ENCODE results near the gene BTBD17. TPM values are rescaled to one million over a fixed set of nuclear protein-coding genes. Genes with fewer than 3 reads are reported as not detected.

The BTBD17 gene
- polyA plus RNA-seq, 3 donors: not detected

DNA sequence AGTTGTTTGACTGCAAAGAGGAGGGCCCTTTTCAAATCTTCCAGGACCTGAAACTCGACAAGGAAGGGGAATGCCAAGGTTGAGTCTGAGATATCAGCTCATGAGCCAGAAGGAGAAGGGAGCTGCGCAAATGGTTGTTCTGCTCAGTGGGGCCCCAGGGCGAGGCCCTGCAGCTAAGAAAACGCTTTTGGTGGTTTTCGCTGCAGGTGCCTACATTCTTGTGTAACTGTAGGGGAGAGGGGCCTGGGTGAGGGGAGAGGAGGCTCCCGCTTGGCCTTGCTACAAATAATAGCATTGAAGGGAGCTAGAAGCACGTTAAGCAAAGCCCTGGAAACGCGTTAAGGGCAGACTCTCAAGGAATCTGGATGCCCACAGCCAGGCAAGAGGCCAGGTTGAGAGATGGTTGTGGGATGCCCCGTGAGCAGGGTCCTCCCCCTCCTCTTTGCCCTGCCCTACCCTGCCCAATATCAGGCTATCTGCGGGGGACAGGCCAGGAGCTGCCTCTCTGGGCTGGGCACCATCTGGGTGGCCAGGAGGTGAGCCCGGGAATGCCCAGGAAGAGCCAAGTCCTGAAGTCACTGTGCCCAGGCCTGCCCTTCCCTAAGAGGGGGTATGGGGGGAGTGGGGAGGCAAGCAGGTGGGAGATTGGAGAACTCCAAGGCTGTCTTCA is 27.6 kb upstream of the BTBD17 start:
- H3K27ac Mint-ChIP-seq: no peak overlapping the region
- Histone ChIP-seq H3K27ac (ENCODE audit: low read depth in 1 of 2, low read length in 2 of 2) (no peak overlapping the region), H4K20me1 (ENCODE audit: insufficient read depth, low read length) (no peaks in the 10 kb centered on the region), H3K27me3 (ENCODE audit: control insufficient read depth in 2 of 2, insufficient read depth in 2 of 2, low read length in 2 of 2) (no peaks in the 10 kb centered on the region), H3K9ac (ENCODE audit: insufficient read depth, low read length, poor library complexity, severe bottlenecking) (no peak overlapping the region), H3K4me3 (replicated peaks in 1 of 3; ENCODE audit: low read depth in 2 of 3, low read length in 3 of 3) (no peak overlapping the region), H2AFZ (ENCODE audit: insufficient read depth, low read depth, low read length, poor library complexity, severe bottlenecking) (no peak overlapping the region), H3K4me2 (replicated peaks; ENCODE audit: extremely low read depth, low read length, poor library complexity, severe bottlenecking) (no peak overlapping the region), H3K9me3 (replicated peaks in 1 of 2; ENCODE audit: control insufficient read depth in 1 of 2, insufficient read depth in 1 of 2, low read length in 2 of 2) (peaks cover 0 to 11% of the 10 kb centered on the region in 2 donors), H3K36me3 (replicated peaks in 1 of 2; ENCODE audit: control insufficient read depth in 1 of 2, insufficient read depth in 2 of 2, low read length in 2 of 2) (no peaks in the 10 kb centered on the region), H3K4me1 (ENCODE audit: control insufficient read depth in 1 of 2, insufficient read depth in 2 of 2, low read length in 2 of 2) (peaks cover 15 to 31% of the 10 kb centered on the region in 2 donors), H3K79me2 (ENCODE audit: insufficient read depth, low read length) (no peaks in the 10 kb centered on the region)
- intact Hi-C loops (cut with micrococcal nuclease): loop anchor here in 1 of 2 donors (5.0 kb wide), 1 partner anchor 33 kb away; no protein-coding TSS in a partner anchor
- peaks cover 3 to 14% (median 9%) of the 10 kb centered on the region in 7 donors for H3K9me3 Mint-ChIP-seq
- peaks cover 8 to 18% (median 15%) of the 10 kb centered on the region in 3 donors for H3K27me3 Mint-ChIP-seq (ENCODE audit: low read depth in 3 of 3)
- 47% methylated on average over 10 of the region's 12 CpGs for WGBS (ENCODE audit: insufficient coverage)
- H3K4me1 Mint-ChIP-seq: peaks cover 33% of the 10 kb centered on the region
- H3K36me3 Mint-ChIP-seq: peaks cover 0 to 4% of the 10 kb centered on the region in 2 donors
- H3K4me3 Mint-ChIP-seq: no peak overlapping the region
- no peak for DNase-seq
- TF ChIP-seq, protein P1, sequence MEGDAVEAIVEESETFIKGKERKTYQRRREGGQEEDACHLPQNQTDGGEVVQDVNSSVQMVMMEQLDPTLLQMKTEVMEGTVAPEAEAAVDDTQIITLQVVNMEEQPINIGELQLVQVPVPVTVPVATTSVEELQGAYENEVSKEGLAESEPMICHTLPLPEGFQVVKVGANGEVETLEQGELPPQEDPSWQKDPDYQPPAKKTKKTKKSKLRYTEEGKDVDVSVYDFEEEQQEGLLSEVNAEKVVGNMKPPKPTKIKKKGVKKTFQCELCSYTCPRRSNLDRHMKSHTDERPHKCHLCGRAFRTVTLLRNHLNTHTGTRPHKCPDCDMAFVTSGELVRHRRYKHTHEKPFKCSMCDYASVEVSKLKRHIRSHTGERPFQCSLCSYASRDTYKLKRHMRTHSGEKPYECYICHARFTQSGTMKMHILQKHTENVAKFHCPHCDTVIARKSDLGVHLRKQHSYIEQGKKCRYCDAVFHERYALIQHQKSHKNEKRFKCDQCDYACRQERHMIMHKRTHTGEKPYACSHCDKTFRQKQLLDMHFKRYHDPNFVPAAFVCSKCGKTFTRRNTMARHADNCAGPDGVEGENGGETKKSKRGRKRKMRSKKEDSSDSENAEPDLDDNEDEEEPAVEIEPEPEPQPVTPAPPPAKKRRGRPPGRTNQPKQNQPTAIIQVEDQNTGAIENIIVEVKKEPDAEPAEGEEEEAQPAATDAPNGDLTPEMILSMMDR (IDR thresholded peaks at IDR 0.05): no peak

DNA sequence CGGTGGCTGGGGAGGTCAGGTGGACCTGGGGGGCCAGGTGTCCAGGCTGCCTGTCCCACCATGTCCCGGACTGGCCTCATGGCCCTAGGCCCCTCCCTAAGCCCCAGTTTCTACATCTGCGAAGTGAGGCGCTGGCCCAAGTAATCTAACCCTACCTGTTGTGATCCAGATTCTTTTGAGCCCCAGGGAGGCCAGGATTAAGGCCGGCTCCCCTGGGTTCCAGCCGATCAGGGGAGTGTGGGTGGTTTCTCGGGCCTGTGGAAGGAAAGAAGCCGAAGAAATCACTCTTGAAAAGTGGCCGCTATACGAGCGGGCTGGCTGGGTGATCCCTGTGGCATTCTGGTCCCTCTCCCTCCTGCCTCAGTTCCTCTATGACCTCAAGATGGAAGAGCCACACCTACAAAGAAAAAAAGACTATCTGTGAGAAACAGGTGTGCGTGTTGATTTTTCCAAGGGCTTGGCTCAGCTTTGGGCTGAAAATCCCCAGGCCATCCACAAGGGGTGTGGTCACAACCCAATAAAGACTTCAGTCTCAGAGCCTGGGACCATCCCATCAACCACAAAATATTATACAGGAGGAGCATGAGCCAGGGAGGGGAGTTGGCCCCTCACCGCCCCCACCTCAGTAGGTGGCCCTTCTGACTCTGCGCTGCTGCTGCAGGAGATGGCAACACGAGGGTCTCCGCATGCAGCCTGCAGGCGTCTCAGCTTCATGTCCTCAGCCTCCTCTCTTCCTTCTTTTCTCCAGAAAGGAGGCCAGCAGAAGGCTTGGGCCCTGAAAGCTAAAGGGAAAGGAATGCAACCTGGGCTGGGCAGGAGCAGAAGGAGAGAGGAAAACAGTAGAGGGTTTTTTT is 25.9 kb upstream of the BTBD17 start:
- Mint-ChIP-seq H3K4me3 (no peak overlapping the region), H3K9me3 (peaks cover 0 to 9% (median 7%) of the 10 kb centered on the region in 7 donors), H3K36me3 (no peaks in the 10 kb centered on the region), H3K4me1 (peaks cover 31% of the 10 kb centered on the region), H3K27ac (no peak overlapping the region), H3K27me3 (ENCODE audit: low read depth in 3 of 3) (peaks cover 8 to 20% (median 15%) of the 10 kb centered on the region in 3 donors)
- no peaks in the 10 kb centered on the region for H3K79me2 ChIP-seq (ENCODE audit: insufficient read depth, low read length)
- intact Hi-C loops (cut with micrococcal nuclease): loop anchor here in 1 of 2 donors (5.0 kb wide), 1 partner anchor 35 kb away; no protein-coding TSS in a partner anchor
- 96% methylated on average over 5 of the region's 17 CpGs for WGBS (ENCODE audit: insufficient coverage)
- H3K4me3 ChIP-seq (replicated peaks in 1 of 3; ENCODE audit: low read depth in 2 of 3, low read length in 3 of 3): no peak overlapping the region
- TF ChIP-seq, protein P1 (IDR thresholded peaks at IDR 0.05): no peak
- H3K9ac ChIP-seq (ENCODE audit: insufficient read depth, low read length, poor library complexity, severe bottlenecking): no peak overlapping the region
- H4K20me1 ChIP-seq (ENCODE audit: insufficient read depth, low read length): no peaks in the 10 kb centered on the region
- peaks cover 15 to 31% of the 10 kb centered on the region in 2 donors for H3K4me1 ChIP-seq (ENCODE audit: control insufficient read depth in 1 of 2, insufficient read depth in 2 of 2, low read length in 2 of 2)
- no peak overlapping the region for H3K4me2 ChIP-seq (replicated peaks; ENCODE audit: extremely low read depth, low read length, poor library complexity, severe bottlenecking)
- no peaks in the 10 kb centered on the region for H3K27me3 ChIP-seq (ENCODE audit: control insufficient read depth in 2 of 2, insufficient read depth in 2 of 2, low read length in 2 of 2)
- H2AFZ ChIP-seq (ENCODE audit: insufficient read depth, low read depth, low read length, poor library complexity, severe bottlenecking): no peak overlapping the region
- H3K9me3 ChIP-seq (replicated peaks in 1 of 2; ENCODE audit: control insufficient read depth in 1 of 2, insufficient read depth in 1 of 2, low read length in 2 of 2): peaks cover 0 to 6% of the 10 kb centered on the region in 2 donors
- H3K27ac ChIP-seq (ENCODE audit: low read depth in 1 of 2, low read length in 2 of 2): no peak overlapping the region
- H3K36me3 ChIP-seq (replicated peaks in 1 of 2; ENCODE audit: control insufficient read depth in 1 of 2, insufficient read depth in 2 of 2, low read length in 2 of 2): no peaks in the 10 kb centered on the region
- no peak for DNase-seq

Data from CD14-positive monocyte (primary cell).